Stomach (tissue), 9 donors: ENCODE results near the gene PTPN14. TPM values are rescaled to one million over a fixed set of nuclear protein-coding genes. Genes with fewer than 3 reads are reported as not detected.

Source experiments
- DNase-seq, 2 donors: peaks; one replicate each; pipeline versions ENCODE4 v3.0.0 to v3.0.0-alpha.2; 2013 to 2019
- H3K27ac ChIP-seq, 5 donors: fragments of 200-600 bp in 4 of 5; sonication (generic) in 4 of 5; one replicate each; pipeline ENCODE4 v1.5.1; 2013 to 2019; ENCODE audit warnings: mild to moderate bottlenecking in 1 of 5, moderate library complexity in 1 of 5
- H3K27me3 ChIP-seq, 3 donors: fragments of 200-600 bp; sonication (generic); one replicate each; pipeline ENCODE4 v1.5.1; 2017 to 2019; ENCODE audit warnings: mixed run types in 1 of 3
- H3K36me3 ChIP-seq, 4 donors: fragments of 200-600 bp; sonication (generic); 1 replicate in 3 of 4; 2 replicates in 1 of 4; pipeline ENCODE4 v1.5.1; 2016 to 2019
- H3K4me1 ChIP-seq, 4 donors: fragments of 200-600 bp; sonication (generic); one replicate each; pipeline ENCODE4 v1.5.1; 2016 to 2019
- H3K4me3 ChIP-seq, 4 donors: fragments of 200-600 bp; sonication (generic) in 3 of 4; one replicate each; pipeline ENCODE4 v1.5.1; 2016 to 2019; ENCODE audit warnings: mild to moderate bottlenecking in 1 of 4
- H3K9me3 ChIP-seq, 4 donors: fragments of 200-600 bp; sonication (generic); one replicate each; pipeline ENCODE4 v1.5.1; 2016 to 2019
- CTCF ChIP-seq, 7 experiments: fragments of 450-650 bp in 4 of 7; fragments of 200-600 bp in 3 of 7; sonication (generic) in 3 of 7; IDR thresholded peaks; one replicate each; pipeline ENCODE4 v1.5.1; 2016 to 2019; ENCODE audit warnings: antibody characterized with exemption in 7 of 7, control low read depth in 2 of 7, mild to moderate bottlenecking in 1 of 7
- EP300 ChIP-seq: sonication (generic); formaldehyde crosslinking; IDR thresholded peaks from one replicate; pipeline ENCODE4 v1.6.1; 2017; ENCODE audit warnings: antibody characterized with exemption
- POLR2A ChIP-seq, 4 donors: fragments of 450-650 bp; IDR thresholded peaks; one replicate each; pipeline ENCODE4 v1.6.1; 2016; ENCODE audit warnings: antibody characterized with exemption in 4 of 4, control low read depth in 2 of 4, mild to moderate bottlenecking in 1 of 4, moderate library complexity in 1 of 4
- POLR2AphosphoS5 ChIP-seq, 3 donors: sonication (generic); formaldehyde crosslinking; IDR thresholded peaks; one replicate each; pipeline ENCODE4 v1.6.1; 2016; ENCODE audit warnings: antibody characterized with exemption in 3 of 3
- WGBS, 5 donors: extraction: QIAGEN DNeasy Blood & Tissue Kit in 3 of 5; methylation state at CpG; one replicate each; pipeline versions ENCODE4 v1.1.5 to v1.1.7; 2013 to 2018; 5-methylcytosine and 5-hydroxymethylcytosine counted together
- intact Hi-C: fragments of 100-400 bp; cut with DNase I; formaldehyde crosslinking; loops from one replicate; pipeline ENCODE4 v1.15.1; 2023; ENCODE audit warnings: low total_unique reads
- polyA plus RNA-seq, 3 donors: library from polyadenylated mRNA; stranded (reverse); fragments of 200-250 nt; gene quantifications; one replicate each; pipeline ENCODE4 v1.2.3, GENCODE V29; 2013
- total RNA-seq, 5 donors: library from RNA; depleted of rRNA; stranded (reverse); fragments of >200 nt; gene quantifications; one replicate each; pipeline versions ENCODE4 v1.1.0 to v1.2.3, GENCODE V29; 2014 to 2016
- donor health status: healthy with polysubstance abuse.
- donor health status: Bipolar disorder and iron deficiency.
- donor health status: healthy.

The PTPN14 gene
- total and polyA plus RNA-seq, 8 donors: 1.7 to 44.6 (median 9.8) TPM

DNA sequence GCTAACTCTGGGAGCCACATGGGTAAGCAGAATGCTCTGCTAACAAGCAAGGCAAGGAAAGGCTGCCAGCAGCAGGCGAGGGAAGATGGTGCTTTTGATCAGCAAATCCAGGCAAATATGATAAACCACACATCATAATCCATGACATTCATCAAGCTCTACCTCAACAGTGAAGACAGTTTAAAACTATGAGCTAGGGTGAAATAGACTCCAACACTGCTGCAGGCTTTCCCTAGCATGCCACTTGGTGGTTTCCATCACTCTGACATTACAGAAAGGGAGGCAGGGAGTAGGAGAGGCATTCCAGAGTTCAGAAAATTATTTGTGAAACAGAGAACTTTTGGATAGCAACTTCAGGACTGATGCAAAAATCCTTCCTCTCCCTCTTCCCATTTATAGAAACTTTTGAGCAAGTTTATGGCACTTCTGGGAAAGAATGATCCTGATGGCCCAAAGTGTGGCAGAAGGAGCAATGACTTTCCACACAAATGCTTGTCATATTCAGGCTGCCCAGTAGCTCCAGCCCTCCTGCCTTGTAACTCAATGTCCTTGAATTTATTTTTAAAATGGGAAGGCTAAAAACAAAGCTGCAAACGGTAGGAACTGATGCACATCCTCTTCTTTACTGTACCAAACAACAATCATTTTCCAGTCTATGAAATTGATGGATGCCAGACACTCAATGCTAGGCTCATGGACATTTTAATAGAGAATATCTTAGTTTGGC lies 199.7 kb downstream of the PTPN14 start:
- H3K36me3 ChIP-seq: peaks cover 0 to 56% (median 35%) of the 10 kb centered on the region in 4 donors
- TF ChIP-seq POLR2A (IDR thresholded peaks at IDR 0.05): no peak
- no peak for TF ChIP-seq EP300
- TF ChIP-seq CTCF (IDR thresholded peaks at IDR 0.05): no peak
- no peak for TF ChIP-seq POLR2AphosphoS5 (IDR thresholded peaks at IDR 0.05)
- H3K9me3 ChIP-seq: no peaks in the 10 kb centered on the region
- intact Hi-C loops: no loop called here
- H3K27ac ChIP-seq: no peak overlapping the region
- H3K4me3 ChIP-seq: no peak overlapping the region
- no peaks in the 10 kb centered on the region for H3K27me3 ChIP-seq
- no peaks in the 10 kb centered on the region for H3K4me1 ChIP-seq
- no peak for DNase-seq
- WGBS, 5 donors: 61 to 77% (median 71%) methylated on average over 2 of the region's 2 CpGs

DNA sequence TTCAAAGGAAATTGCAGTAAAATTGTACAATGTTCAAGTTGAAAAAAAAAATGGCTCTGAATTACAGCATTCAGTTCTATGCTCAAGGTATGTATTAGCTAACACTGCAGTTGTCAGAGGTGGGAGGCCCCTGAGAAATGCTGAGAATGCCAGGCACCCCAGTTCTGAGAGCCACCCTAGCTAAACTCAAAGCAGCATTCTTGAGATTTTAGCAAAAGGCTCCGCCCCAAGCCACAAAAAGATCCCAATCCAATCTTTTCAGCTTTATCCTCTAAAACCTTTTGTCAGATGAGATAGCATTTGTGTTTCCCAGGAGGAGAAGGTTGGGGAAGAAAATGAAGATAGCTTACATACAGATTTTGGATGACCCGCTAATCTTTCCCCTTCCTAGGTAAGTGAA lies 201.6 kb downstream of the PTPN14 start:
- TF ChIP-seq POLR2A (IDR thresholded peaks at IDR 0.05) (no peak), EP300 (no peak), POLR2AphosphoS5 (IDR thresholded peaks at IDR 0.05) (no peak), CTCF (IDR thresholded peaks at IDR 0.05) (no peak)
- intact Hi-C loops: no loop called here
- no peaks in the 10 kb centered on the region for H3K4me1 ChIP-seq
- no peak overlapping the region for H3K27ac ChIP-seq
- H3K9me3 ChIP-seq: peaks cover 0 to 6% (median 0%) of the 10 kb centered on the region in 4 donors
- H3K4me3 ChIP-seq: no peak overlapping the region
- WGBS, 5 donors: 91 to 97% (median 96%) methylated on average over 2 of the region's 2 CpGs
- DNase-seq: no peak
- no peaks in the 10 kb centered on the region for H3K27me3 ChIP-seq
- H3K36me3 ChIP-seq: peaks cover 0 to 51% (median 28%) of the 10 kb centered on the region in 4 donors

- WGBS, 5 donors: 93 to 99% (median 96%) methylated on average over 5 of the region's 5 CpGs
- Histone ChIP-seq H3K9me3 (peaks cover 0 to 7% (median 0%) of the 10 kb centered on the region in 4 donors), H3K27me3 (no peaks in the 10 kb centered on the region), H3K36me3 (peaks cover 0 to 50% (median 30%) of the 10 kb centered on the region in 4 donors), H3K4me1 (no peaks in the 10 kb centered on the region), H3K4me3 (no peak overlapping the region), H3K27ac (no peak overlapping the region)
- TF ChIP-seq POLR2AphosphoS5 (IDR thresholded peaks at IDR 0.05): no peak
- no peak for TF ChIP-seq EP300
- TF ChIP-seq POLR2A (IDR thresholded peaks at IDR 0.05): no peak
- no peak for TF ChIP-seq CTCF (IDR thresholded peaks at IDR 0.05)
- intact Hi-C loops: no loop called here
- DNase-seq: no peak
These were observed 202.4 kb downstream of the PTPN14 start for GRCh38 chr1:214349008-214349407.

- H3K9me3 ChIP-seq: peaks cover 0 to 7% (median 0%) of the 10 kb centered on the region in 4 donors
- intact Hi-C loops: no loop called here
- TF ChIP-seq POLR2A (IDR thresholded peaks at IDR 0.05): no peak
- no peak for TF ChIP-seq POLR2AphosphoS5 (IDR thresholded peaks at IDR 0.05)
- TF ChIP-seq CTCF (IDR thresholded peaks at IDR 0.05): no peak
- no peak for TF ChIP-seq EP300
- peaks cover 0 to 45% (median 30%) of the 10 kb centered on the region in 4 donors for H3K36me3 ChIP-seq
- no peak overlapping the region for H3K27ac ChIP-seq
- H3K27me3 ChIP-seq: no peaks in the 10 kb centered on the region
- H3K4me3 ChIP-seq: no peak overlapping the region
- DNase-seq: no peak
- no peaks in the 10 kb centered on the region for H3K4me1 ChIP-seq
These were observed 206.5 kb downstream of the PTPN14 start for GRCh38 chr1:214344897-214345296.
